GM06990 (cell line): ENCODE data around the gene EPSTI1.
A peak's percentile ranks its signal among the peaks of the same experiment; 100 is the strongest.
"Not testable (repeated sequence)": the region's sequence is repeated elsewhere in the genome, so short reads cannot be mapped to it uniquely, and the experiment has no call there.

Experiments used
- DNase-seq: peaks from one replicate; pipeline ENCODE4 v3.0.0-alpha.2; 2011; ENCODE audit not compliant: insufficient read length; ENCODE audit errors: extremely low read depth
- H3K27me3 ChIP-seq: replicated peaks from 2 replicates; pipeline ENCODE4 v1.6.0; 2011; ENCODE audit warnings: low read length; ENCODE audit not compliant: control insufficient read depth, insufficient read depth
- H3K36me3 ChIP-seq: 2 replicates; pipeline ENCODE4 v1.5.1; 2011; ENCODE audit warnings: low read length; ENCODE audit not compliant: control insufficient read depth, insufficient read depth
- H3K4me3 ChIP-seq: replicated peaks from 2 replicates; pipeline ENCODE4 v1.5.1; 2011; ENCODE audit warnings: low read depth, mild to moderate bottlenecking, control low read depth, low read length
- CTCF ChIP-seq: IDR thresholded peaks from 2 replicates; pipeline ENCODE4 v1.5.1; 2011; ENCODE audit warnings: low read length, control low read depth, mild to moderate bottlenecking, inconsistent platforms; ENCODE audit not compliant: insufficient read depth, poor library complexity, severe bottlenecking

The EPSTI1 gene

DNA sequence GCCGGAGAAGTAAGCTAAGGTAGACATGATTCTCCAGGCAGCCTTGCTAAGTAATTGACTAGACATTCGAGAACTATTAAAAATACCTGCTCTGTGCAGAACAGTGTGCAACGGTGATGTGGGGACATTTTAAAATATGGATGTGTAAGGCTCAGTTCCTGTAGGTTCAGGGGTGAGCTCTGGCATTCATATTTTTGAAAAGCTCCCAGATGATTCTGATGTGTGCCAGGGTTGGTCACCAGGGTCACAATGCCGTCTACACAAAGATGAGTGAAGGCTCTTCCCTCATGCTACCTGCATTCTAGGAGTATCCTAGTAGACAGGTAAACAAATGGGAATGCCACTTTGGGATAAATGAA lies 702 bp upstream of the EPSTI1 start:
- DNase-seq = peak; percentile 36
- no peak for TF ChIP-seq CTCF
- no peaks in the 10 kb centered on the region for H3K36me3 ChIP-seq
- H3K4me3 ChIP-seq = peak overlapping the region; percentile 77; the same call in 1 of the 2 replicates
- no peaks in the 10 kb centered on the region for H3K27me3 ChIP-seq

DNA sequence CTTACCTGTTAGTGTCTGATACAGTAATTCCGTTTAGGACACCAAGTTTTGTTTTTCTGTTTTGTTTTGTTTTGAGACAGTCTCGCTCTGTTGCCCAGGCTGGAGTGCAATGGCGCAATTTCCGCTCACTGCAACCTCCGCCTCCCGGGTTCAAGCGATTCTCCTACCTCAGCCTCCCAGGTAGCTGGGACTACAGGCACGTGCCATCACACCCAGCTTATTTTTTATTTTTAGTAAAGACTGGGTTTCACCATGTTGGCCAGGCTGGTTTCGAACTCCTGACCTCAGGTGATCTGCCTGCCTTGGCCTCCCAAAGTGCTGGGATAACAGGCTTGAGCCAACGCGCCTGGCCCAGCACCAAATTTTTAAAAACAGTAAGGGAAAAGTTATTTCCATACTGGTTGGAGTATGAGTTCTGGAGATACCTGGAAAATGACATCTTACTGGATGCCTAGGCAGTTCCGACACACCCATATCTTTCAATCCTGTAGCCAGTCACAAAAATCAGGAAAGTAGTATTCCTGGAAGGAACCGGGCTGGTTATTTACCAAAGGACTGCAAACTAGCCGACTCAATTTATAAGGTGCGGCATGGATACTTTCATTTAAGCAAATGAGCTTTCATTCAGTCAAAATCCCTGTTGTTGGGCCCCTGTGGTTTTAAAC lies 676 bp downstream of the EPSTI1 start:
- DNase-seq, H3K36me3 ChIP-seq, H3K27me3 ChIP-seq: not testable (repeated sequence)
- peak overlapping the region; percentile 77 for H3K4me3 ChIP-seq

DNA sequence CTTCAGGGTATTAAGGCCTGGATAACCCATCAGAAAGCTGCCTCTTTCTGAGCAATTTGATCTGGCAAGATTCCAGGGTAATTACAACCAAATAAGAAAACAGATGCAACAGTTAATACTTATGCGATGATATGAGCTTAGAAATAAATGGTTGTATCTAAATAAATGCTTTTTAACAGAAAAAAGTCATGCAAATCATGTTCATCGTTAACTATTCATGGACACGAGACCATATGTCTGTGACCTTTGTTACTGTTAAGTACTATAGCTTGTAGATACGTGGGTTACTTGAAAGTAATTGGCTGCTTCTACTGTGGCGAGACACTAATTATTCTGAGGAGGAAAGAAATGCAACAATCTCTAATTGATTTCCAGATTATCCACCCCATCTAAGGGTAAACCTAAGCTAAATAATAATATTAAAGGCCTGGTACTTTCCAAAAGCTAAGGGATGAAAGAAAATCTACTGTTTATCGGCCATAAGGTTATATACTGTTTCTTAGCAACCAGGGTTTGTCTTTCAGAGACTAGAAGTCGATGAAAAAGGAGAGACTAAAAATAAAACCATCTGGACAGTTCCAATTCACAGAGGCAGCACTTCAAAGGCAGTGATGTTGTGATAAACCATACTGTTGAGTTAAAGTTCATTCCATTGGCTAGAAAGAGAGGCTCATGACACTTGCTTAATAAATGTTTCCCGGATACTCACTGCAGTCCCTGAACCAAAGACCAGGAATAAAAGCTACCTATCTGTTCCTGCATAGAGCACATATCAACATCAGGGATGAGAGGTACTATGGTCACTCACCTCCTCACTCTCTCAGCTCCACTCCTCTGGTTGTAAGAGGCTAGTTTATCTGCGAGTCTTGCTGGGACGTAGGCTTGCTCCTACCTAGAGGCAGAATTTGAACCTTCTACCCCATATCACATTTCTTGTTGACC lies 1.5 kb downstream of the EPSTI1 start:
- no peaks in the 10 kb centered on the region for H3K27me3 ChIP-seq
- no peaks in the 10 kb centered on the region; the same call in 1 of the 2 replicates for H3K36me3 ChIP-seq
- TF ChIP-seq CTCF = no peak
- DNase-seq = no peak
- peak overlapping the region; percentile 77 for H3K4me3 ChIP-seq

GRCh38 chr13:42986176-42986574 lies 5.9 kb downstream of the EPSTI1 start:
- no peak for TF ChIP-seq CTCF
- DNase-seq = no peak
- Histone ChIP-seq H3K4me3 (no peak overlapping the region), H3K27me3 (no peaks in the 10 kb centered on the region), H3K36me3 (no peaks in the 10 kb centered on the region; the same call in 1 of the 2 replicates)

DNA sequence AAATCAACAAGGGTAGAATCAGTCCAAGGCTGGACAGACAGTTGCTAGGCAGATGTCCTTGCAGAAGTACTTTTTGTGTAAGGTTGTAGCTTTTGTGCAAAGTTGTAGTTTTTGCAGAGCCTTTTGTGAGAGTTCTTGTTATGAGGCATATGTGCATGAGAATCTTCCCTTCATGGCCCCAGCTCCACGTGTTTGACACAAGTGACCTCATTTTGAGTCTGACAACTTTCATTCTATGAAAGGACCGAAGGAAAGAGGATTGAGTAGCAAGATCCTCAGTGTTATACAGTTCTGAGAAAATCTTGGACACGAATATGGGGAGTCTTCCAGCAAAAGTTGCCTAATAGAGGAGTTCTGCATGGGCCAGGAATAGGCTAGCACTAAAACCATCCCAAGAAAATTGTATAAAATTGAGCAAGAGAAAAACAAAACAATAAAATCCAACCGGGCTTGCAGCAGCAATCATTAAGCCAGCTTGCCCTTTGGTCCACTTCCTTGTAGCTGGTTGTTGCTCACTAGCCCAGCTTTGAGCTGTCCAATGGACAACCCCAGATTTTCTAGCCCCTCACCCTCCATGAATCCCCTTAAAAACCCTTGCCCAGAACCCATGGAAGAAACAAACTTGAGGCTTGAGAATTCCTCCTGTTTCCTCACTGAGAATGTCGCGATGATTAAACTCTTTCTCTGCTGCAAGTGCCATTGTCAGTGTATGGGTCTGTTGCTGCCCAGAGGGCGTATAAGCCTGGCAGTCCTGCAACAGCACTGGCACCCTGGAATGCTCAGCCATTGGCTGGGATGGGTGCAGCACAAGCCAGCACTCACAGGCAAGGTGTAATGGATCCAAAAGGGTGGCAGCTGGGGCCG lies 6.5 kb downstream of the EPSTI1 start:
- no peak for TF ChIP-seq CTCF
- no peaks in the 10 kb centered on the region for H3K27me3 ChIP-seq
- H3K36me3 ChIP-seq = no peaks in the 10 kb centered on the region; the same call in 1 of the 2 replicates
- no peak for DNase-seq
- H3K4me3 ChIP-seq = no peak overlapping the region
